Measurements from ENCODE around the gene OR6N1. TPM values are rescaled to one million over a fixed set of nuclear protein-coding genes. Genes with fewer than 3 reads are reported as not detected.

Gene OR6N1, protein sequence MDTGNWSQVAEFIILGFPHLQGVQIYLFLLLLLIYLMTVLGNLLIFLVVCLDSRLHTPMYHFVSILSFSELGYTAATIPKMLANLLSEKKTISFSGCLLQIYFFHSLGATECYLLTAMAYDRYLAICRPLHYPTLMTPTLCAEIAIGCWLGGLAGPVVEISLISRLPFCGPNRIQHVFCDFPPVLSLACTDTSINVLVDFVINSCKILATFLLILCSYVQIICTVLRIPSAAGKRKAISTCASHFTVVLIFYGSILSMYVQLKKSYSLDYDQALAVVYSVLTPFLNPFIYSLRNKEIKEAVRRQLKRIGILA
- total RNA-seq (2012; rRNA removed) (not detected in 2 replicates), polyA plus RNA-seq (2012; rRNA removed) (not detected in 2 replicates), Bru-seq, nascent RNA (not detected), BruChase-seq, experiment 1, labeled RNA remaining after a 6-hour chase (not detected), BruChase-seq, experiment 2, labeled RNA remaining after a 2-hour chase (not detected)
- polyA plus RNA-seq (2012; cell fraction: cytosol; rRNA removed), result not detected in 2 replicates
- not detected in 2 replicates for polyA plus RNA-seq (2012; cell fraction: nucleus; rRNA removed; ENCODE audit: low replicate concordance)
- long read RNA-seq, result 0 reads

DNA sequence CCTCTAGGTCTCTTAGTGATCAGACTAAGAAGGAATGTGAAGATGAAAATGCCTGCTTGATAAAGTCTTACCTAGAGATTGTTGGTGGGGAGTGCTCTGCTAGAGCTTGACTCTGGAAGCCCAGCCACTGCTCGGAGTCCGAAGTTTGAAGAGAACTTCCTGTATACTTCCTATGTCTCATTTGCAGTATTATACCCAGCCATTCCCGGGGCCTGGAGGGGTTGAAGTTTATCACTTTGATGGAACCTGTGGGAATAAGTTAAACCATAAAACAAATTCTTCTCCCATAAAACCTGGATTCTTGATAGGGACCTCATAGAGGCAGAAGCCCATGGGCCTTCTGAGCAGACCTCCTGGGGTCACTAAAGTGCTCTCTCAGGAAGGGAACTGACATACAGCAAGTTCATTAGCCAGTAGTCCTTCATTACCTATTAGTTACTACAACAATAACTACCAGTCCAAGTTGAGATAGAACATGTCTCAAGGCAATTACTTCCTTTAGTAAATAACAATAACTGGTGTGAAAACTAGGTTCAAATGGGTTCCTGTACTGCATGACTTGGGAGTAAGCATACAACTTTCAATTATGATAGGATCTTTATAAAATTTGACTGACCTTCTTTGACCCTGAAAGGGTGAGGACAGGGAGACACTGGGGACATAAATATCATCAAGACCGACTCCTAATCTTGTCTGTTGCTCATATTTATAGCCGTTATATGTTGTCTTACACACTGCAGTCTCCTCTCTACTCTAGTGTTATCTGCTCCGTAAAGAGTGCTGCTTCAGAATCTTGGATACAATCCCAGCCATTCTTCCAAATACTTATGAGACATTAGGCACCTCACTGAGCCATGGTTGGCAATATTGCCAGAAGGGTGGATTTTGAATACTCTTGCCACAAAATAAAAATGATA, at the start of gene OR6N1:
Gene OR6N1, minus strand, starts transcription at position 246 of the 917 bp plus-strand sequence. CDS start 5,513 bp downstream, outside the sequence.
- H4K5ac ChIP-seq (ENCODE audit: low read depth, low read length), result no peak within 1 kb of the TSS
- ChIA-PET CTCF (no interaction called here), POLR2A (ENCODE audit: unreplicated experiment) (no interaction called here)
- in situ Hi-C loops (cut with MboI; ENCODE audit: low sequenced_read_pairs), result no loop called here
- no peak within 1 kb of the TSS for H3K4ac ChIP-seq (ENCODE audit: low read depth, low read length)
- H4K91ac ChIP-seq (ENCODE audit: insufficient read depth, low read depth, low read length), result no peak within 1 kb of the TSS
- no peaks in the 10 kb centered on the region for H4K20me1 ChIP-seq (ENCODE audit: insufficient read depth, low read length)
- H3K27ac ChIP-seq (ENCODE audit: insufficient read depth, low read length), result no peak within 1 kb of the TSS
- no peak within 1 kb of the TSS for H2BK120ac ChIP-seq (ENCODE audit: low read depth, low read length)
- TF ChIP-seq NFE2L2 (IDR thresholded peaks at IDR 0.05; ENCODE audit: low read depth, low read length), result no peak
- H2BK5ac ChIP-seq (ENCODE audit: low read depth, low read length, poor library complexity, severe bottlenecking), result no peak within 1 kb of the TSS
- intact Hi-C loops (cut with micrococcal nuclease), result no loop called here
- no peak within 1 kb of the TSS for H3K9ac ChIP-seq (ENCODE audit: low read depth, low read length)
- no peak within 1 kb of the TSS for H4K8ac ChIP-seq (ENCODE audit: low read depth in 2 of 2, low read length in 2 of 2)
- dilution Hi-C loops (cut with HindIII; ENCODE audit: low sequenced_read_pairs, unreplicated experiment), result no loop called here
- no peak for DNase-seq
- H2AFZ ChIP-seq (replicated peaks; ENCODE audit: low read length, poor library complexity), result no peak within 1 kb of the TSS
- no peaks in the 10 kb centered on the region for H3K4me1 ChIP-seq (ENCODE audit: control insufficient read depth, insufficient read depth, low read length)
- no peak within 1 kb of the TSS for H2AK9ac ChIP-seq (replicated peaks; ENCODE audit: low read depth, low read length, poor library complexity)
- H2AK5ac ChIP-seq (ENCODE audit: low read depth, low read length), result no peak within 1 kb of the TSS
- H3K79me1 ChIP-seq (ENCODE audit: low read depth in 1 of 2, low read length in 2 of 2), result no peaks in the 10 kb centered on the region
- H3K14ac ChIP-seq (replicated peaks; ENCODE audit: low read depth, low read length), result no peak within 1 kb of the TSS
- no peak within 1 kb of the TSS for H3K4me2 ChIP-seq (ENCODE audit: low read depth, low read length)
- no peak for ATAC-seq (ENCODE audit: low read depth)
- H3K18ac ChIP-seq (ENCODE audit: low read depth, low read length), result no peak within 1 kb of the TSS
- no peak within 1 kb of the TSS for H3K23ac ChIP-seq (ENCODE audit: low read depth, low read length)
- no TSS peak for BruUV-seq (replicated peaks)
- H3K36me3 ChIP-seq (ENCODE audit: control insufficient read depth, insufficient read depth, low read length), result no peaks in the 10 kb centered on the region
- H3K4me3 ChIP-seq (ENCODE audit: insufficient read depth, low read depth, low read length), result no peak within 1 kb of the TSS
- no peak within 1 kb of the TSS for H3K56ac ChIP-seq (ENCODE audit: extremely low read depth, insufficient read depth, low read length)
- H2BK15ac ChIP-seq (ENCODE audit: low read depth, low read length), result no peak within 1 kb of the TSS
- H2BK20ac ChIP-seq (ENCODE audit: low read depth, low read length), result no peak within 1 kb of the TSS
- H3K9me3 ChIP-seq (ENCODE audit: control insufficient read depth, insufficient read depth, low read length), result no peaks in the 10 kb centered on the region
- WGBS, 2 experiments (ENCODE audit: extremely low coverage in 2 of 2, insufficient read length in 1 of 2), result no CpG with 5 or more reads among the region's 6 CpGs
- no peaks in the 10 kb centered on the region for H3K9me1 ChIP-seq (ENCODE audit: insufficient read depth, low read length)
- no peaks in the 10 kb centered on the region for H3K27me3 ChIP-seq (ENCODE audit: control insufficient read depth, insufficient read depth, low read length)
